Glutamatergic neuron (in vitro differentiated cells): ENCODE results near the gene NYNRIN. TPM values are rescaled to one million over a fixed set of nuclear protein-coding genes. Genes with fewer than 3 reads are reported as not detected.

Experiments
- DNase-seq: peaks from one replicate; pipeline ENCODE4 v3.0.0; 2022
- H3K27ac Mint-ChIP-seq: one replicate; pipeline ENCODE4 v1.8.0; 2020; ENCODE audit warnings: mild to moderate bottlenecking, mixed read lengths, inconsistent platforms; ENCODE audit not compliant: unreplicated experiment
- H3K27me3 Mint-ChIP-seq: one replicate; pipeline ENCODE4 v1.8.0; 2020; ENCODE audit warnings: mild to moderate bottlenecking, moderate library complexity, mixed read lengths, inconsistent platforms; ENCODE audit not compliant: unreplicated experiment
- H3K36me3 Mint-ChIP-seq: one replicate; pipeline ENCODE4 v1.8.0; 2020; ENCODE audit warnings: mild to moderate bottlenecking, mixed read lengths, inconsistent platforms; ENCODE audit not compliant: unreplicated experiment
- H3K4me1 Mint-ChIP-seq: one replicate; pipeline ENCODE4 v1.8.0; 2020; ENCODE audit warnings: mild to moderate bottlenecking, low read depth, mixed read lengths, inconsistent platforms; ENCODE audit not compliant: unreplicated experiment
- H3K4me3 Mint-ChIP-seq: one replicate; pipeline ENCODE4 v1.8.0; 2020; ENCODE audit warnings: mild to moderate bottlenecking, mixed read lengths, inconsistent platforms; ENCODE audit not compliant: unreplicated experiment
- H3K9me3 Mint-ChIP-seq: one replicate; pipeline ENCODE4 v1.8.0; 2020; ENCODE audit warnings: mild to moderate bottlenecking, moderate library complexity, mixed read lengths, inconsistent platforms; ENCODE audit not compliant: unreplicated experiment
- total RNA-seq: library from RNA; stranded (reverse); fragmentation: NEBNext Ultra II Directional; extraction: Animal tissue kit (Norgen Biotek cat#: 25700); gene quantifications from one replicate; pipeline ENCODE4 v1.2.1, GENCODE V29; 2021; ENCODE audit not compliant: unreplicated experiment
- TF ChIP-seq, protein P1 (sequence below): fragments of 200-600 bp; sonication (generic); IDR thresholded peaks from one replicate; pipeline ENCODE4 v1.5.0; 2021; ENCODE audit not compliant: partially characterized antibody, unreplicated experiment

Gene NYNRIN
- total RNA-seq, 1 donor from 2014 or later, result 33.5 TPM

DNA sequence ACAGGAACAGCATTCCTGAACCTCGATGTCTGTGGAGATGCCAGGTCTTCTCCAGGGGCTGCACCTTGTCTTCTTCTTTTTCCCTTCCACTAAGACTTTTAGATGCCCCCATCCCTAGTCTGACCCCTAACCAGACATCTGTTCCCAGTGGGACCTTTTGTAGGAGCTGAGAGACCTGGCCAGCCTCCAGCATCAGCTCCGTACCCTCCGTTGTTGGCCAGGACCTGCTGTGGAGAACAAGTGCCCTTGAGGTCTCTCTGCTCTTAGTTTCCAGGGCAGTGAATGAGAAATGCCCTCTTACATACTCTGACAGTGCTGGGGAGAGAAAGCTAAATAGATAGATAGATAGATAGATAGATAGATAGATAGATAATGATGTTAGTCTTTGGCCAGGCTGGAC lies 60.5 kb downstream of the NYNRIN start:
- Mint-ChIP-seq H3K4me1 (no peaks in the 10 kb centered on the region), H3K27me3 (peaks cover 2% of the 10 kb centered on the region), H3K36me3 (peaks cover 6% of the 10 kb centered on the region), H3K4me3 (no peak overlapping the region), H3K27ac (no peak overlapping the region), H3K9me3 (peaks cover 5% of the 10 kb centered on the region)
- DNase-seq, result no peak
- TF ChIP-seq, protein P1, sequence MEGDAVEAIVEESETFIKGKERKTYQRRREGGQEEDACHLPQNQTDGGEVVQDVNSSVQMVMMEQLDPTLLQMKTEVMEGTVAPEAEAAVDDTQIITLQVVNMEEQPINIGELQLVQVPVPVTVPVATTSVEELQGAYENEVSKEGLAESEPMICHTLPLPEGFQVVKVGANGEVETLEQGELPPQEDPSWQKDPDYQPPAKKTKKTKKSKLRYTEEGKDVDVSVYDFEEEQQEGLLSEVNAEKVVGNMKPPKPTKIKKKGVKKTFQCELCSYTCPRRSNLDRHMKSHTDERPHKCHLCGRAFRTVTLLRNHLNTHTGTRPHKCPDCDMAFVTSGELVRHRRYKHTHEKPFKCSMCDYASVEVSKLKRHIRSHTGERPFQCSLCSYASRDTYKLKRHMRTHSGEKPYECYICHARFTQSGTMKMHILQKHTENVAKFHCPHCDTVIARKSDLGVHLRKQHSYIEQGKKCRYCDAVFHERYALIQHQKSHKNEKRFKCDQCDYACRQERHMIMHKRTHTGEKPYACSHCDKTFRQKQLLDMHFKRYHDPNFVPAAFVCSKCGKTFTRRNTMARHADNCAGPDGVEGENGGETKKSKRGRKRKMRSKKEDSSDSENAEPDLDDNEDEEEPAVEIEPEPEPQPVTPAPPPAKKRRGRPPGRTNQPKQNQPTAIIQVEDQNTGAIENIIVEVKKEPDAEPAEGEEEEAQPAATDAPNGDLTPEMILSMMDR, result no peak

GRCh38 chr14:24461336-24461735 lies 62.5 kb downstream of the NYNRIN start:
- H3K36me3 Mint-ChIP-seq, result peaks cover 6% of the 10 kb centered on the region

DNA sequence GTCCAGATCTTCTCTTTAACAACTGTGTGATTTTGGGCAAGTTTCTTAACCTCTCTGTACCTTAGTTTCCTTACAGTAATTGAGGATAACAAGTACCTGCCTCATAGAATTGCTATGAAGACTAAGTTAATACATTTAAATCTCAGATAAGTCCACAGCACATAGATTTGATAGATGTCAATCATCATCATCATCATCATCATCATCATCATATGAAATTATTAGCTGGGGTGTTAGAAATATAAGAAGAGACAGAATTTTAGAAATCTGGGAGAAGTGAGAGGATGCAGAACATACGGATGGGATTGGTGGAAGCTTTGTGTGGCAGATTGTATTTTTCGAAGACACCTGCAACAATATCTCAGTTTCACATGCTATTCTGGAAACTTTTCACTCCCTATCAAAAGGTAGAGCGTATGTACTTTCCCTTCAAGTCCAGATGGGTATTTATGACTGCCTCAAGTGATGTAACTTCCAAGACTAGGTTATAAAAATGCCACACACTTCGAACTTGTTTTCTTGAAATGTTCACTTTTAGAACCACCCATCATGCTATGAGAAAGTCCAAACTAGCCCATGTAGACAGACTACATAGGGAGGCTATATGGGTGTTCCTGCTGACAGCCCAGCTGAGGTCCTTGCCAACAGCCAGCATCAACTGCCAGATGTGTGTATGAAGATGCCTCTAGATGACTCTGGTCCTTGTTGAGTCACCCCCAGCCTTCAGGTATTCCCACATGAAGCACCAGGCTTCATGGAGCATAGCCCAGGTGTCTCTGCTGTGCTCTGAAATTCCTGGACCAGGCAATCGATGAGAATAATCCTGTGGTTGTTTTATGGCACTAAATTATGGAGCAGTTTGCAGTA lies 64.4 kb downstream of the NYNRIN start:
- Mint-ChIP-seq H3K27me3 (peaks cover 2% of the 10 kb centered on the region), H3K4me1 (no peaks in the 10 kb centered on the region), H3K36me3 (peaks cover 6% of the 10 kb centered on the region), H3K4me3 (no peak overlapping the region), H3K27ac (no peak overlapping the region), H3K9me3 (no peaks in the 10 kb centered on the region)
- TF ChIP-seq, protein P1, result no peak
- DNase-seq, result no peak

More at GRCh38 chr14:24461336-24461735, 62.5 kb downstream of the NYNRIN start:
- Mint-ChIP-seq H3K9me3 (peaks cover 5% of the 10 kb centered on the region), H3K27me3 (peaks cover 2% of the 10 kb centered on the region), H3K4me1 (no peaks in the 10 kb centered on the region), H3K4me3 (no peak overlapping the region), H3K27ac (no peak overlapping the region)
- DNase-seq, result no peak
- TF ChIP-seq, protein P1, result no peak

GRCh38 chr14:24463884-24464785 lies 65.3 kb downstream of the NYNRIN start:
- Mint-ChIP-seq H3K4me1 (no peaks in the 10 kb centered on the region), H3K36me3 (peaks cover 6% of the 10 kb centered on the region), H3K9me3 (no peaks in the 10 kb centered on the region), H3K4me3 (no peak overlapping the region), H3K27me3 (peaks cover 2% of the 10 kb centered on the region), H3K27ac (no peak overlapping the region)
- TF ChIP-seq, protein P1, result no peak
- DNase-seq, result no peak

- H3K4me3 Mint-ChIP-seq, result no peak overlapping the region
- TF ChIP-seq, protein P1, result no peak
- DNase-seq, result no peak
- H3K36me3 Mint-ChIP-seq, result peaks cover 6% of the 10 kb centered on the region
- peaks cover 2% of the 10 kb centered on the region for H3K27me3 Mint-ChIP-seq
- H3K4me1 Mint-ChIP-seq, result no peaks in the 10 kb centered on the region
- no peak overlapping the region for H3K27ac Mint-ChIP-seq
- H3K9me3 Mint-ChIP-seq, result no peaks in the 10 kb centered on the region
Measured at GRCh38 chr14:24465368-24465767, 66.6 kb downstream of the NYNRIN start.
